HG03064 (cell line): ENCODE measurements around the gene TNFSF12.

Experiments
- ATAC-seq: cut with Tn5 transposase; IDR thresholded peaks from one replicate; pipeline ENCODE4 v1.9.1; 2021; ENCODE audit warnings: low read depth; ENCODE audit not compliant: unreplicated experiment

TNFSF12 gene, protein sequence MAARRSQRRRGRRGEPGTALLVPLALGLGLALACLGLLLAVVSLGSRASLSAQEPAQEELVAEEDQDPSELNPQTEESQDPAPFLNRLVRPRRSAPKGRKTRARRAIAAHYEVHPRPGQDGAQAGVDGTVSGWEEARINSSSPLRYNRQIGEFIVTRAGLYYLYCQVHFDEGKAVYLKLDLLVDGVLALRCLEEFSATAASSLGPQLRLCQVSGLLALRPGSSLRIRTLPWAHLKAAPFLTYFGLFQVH

DNA sequence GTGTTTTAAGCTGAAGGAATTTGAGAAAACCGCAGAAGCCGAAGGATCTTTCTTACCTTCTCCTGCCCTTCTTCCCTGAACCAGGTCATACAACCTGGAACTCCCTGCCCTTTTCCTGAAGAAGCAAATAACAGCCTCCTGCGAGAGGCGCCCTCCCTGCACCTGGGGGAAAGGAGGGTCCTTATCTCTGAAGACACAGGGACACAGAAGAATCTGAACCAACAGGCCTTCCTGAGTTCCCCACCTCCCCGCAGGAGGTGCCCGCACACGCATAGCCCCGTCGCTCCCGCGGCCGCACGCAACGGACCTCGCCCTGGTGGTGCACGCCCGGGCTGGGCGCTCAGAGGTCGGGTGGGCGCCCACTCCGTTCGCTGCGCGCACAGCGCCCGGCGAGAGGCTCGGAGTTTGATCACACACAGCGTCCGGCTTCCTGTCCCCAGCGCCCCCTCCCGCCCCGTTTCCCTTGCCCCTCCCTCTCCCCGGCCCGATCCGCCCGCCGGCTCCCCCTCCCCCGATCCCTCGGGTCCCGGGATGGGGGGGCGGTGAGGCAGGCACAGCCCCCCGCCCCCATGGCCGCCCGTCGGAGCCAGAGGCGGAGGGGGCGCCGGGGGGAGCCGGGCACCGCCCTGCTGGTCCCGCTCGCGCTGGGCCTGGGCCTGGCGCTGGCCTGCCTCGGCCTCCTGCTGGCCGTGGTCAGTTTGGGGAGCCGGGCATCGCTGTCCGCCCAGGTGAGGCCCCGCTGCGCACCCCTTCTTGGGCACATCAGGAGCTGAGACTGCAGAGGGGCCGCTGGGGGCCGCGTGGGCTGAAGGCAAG is at the start of gene TNFSF12:
TNFSF12 (plus strand) TSS at position 474 of the 816 bp plus-strand sequence; CDS start at position 570, 96 bp downstream.
- no peak for ATAC-seq

DNA sequence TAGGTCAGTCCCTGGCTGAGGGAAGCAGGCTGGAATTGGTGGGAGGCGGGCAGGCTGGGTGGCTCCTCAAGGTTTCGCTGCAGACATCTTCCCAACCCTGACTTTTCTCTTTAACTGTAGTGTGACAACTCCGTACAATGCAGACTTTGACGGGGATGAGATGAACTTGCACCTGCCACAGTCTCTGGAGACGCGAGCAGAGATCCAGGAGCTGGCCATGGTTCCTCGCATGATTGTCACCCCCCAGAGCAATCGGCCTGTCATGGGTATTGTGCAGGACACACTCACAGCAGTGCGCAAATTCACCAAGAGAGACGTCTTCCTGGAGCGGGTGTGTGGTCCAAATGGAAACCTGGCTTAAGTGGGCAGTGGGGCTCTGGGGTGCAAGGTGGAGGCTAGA is 49.7 kb upstream of the TNFSF12 start:
- ATAC-seq = no peak

- ATAC-seq = no peak
Observed at GRCh38 chr17:7501729-7502128, 47.1 kb upstream of the TNFSF12 start.

GRCh38 chr17:7502171-7502847 is 46.5 kb upstream of the TNFSF12 start:
- no peak for ATAC-seq

DNA sequence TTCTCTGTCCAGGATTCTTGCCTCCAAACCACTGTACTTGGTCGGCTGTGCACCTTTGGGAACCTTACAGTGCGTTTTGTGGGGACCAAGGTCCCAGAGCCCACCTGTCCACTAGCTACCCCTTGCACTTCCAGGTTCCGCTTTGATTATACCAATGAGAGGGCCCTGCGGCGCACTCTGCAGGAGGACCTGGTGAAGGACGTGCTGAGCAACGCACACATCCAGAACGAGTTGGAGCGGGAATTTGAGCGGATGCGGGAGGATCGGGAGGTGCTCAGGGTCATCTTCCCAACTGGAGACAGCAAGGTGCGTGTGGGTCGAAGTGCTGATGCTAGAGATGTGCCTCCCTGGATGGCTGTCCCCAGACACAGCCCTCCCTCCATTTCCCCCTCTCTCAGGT is 45.9 kb upstream of the TNFSF12 start:
- no peak for ATAC-seq

- ATAC-seq = no peak
Observed at GRCh38 chr17:7503521-7503920, 45.3 kb upstream of the TNFSF12 start.

- ATAC-seq = no peak
Observed at GRCh38 chr17:7508145-7508544, 40.7 kb upstream of the TNFSF12 start.

- no peak for ATAC-seq
Observed at GRCh38 chr17:7508846-7509245, 40.0 kb upstream of the TNFSF12 start.

GRCh38 chr17:7509937-7510336 is 38.9 kb upstream of the TNFSF12 start:
- no peak for ATAC-seq

DNA sequence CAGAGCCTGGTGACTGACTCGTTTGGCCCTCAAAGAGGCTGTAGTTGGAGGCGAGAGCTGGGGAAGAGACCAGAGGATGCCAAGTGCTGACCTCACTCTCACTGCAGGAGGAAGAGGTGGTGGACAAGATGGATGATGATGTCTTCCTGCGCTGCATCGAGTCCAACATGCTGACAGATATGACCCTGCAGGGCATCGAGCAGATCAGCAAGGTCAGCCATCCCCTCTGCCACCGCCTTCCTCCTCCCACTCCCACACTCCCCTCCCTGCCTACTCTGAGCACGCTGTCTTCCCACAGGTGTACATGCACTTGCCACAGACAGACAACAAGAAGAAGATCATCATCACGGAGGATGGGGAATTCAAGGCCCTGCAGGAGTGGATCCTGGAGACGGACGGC is 37.8 kb upstream of the TNFSF12 start:
- no peak for ATAC-seq

DNA sequence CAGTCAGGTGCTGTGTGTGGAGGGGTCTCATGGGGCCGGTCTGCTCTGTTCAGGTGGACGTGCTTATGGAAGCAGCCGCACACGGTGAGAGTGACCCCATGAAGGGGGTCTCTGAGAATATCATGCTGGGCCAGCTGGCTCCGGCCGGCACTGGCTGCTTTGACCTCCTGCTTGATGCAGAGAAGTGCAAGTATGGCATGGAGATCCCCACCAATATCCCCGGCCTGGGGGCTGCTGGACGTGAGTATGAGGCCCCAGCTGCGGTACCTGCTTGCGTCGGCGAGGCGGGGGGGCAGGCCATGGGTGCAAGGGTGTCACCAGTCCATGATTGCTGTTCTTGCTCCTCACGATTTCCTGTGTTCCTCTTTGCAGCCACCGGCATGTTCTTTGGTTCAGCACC is 36.8 kb upstream of the TNFSF12 start:
- no peak for ATAC-seq

DNA sequence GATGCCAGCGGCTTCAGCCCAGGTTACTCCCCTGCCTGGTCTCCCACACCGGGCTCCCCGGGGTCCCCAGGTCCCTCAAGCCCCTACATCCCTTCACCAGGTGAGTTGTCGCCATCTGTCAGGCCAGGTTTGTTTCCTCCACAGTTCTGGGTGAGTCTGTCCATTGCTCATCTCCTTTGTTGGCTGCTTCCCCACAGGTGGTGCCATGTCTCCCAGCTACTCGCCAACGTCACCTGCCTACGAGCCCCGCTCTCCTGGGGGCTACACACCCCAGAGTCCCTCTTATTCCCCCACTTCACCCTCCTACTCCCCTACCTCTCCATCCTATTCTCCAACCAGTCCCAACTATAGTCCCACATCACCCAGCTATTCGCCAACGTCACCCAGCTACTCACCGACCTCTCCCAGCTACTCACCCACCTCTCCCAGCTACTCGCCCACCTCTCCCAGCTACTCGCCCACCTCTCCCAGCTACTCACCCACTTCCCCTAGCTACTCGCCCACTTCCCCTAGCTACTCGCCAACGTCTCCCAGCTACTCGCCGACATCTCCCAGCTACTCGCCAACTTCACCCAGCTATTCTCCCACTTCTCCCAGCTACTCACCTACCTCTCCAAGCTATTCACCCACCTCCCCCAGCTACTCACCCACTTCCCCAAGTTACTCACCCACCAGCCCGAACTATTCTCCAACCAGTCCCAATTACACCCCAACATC is 35.9 kb upstream of the TNFSF12 start:
- ATAC-seq = no peak

DNA sequence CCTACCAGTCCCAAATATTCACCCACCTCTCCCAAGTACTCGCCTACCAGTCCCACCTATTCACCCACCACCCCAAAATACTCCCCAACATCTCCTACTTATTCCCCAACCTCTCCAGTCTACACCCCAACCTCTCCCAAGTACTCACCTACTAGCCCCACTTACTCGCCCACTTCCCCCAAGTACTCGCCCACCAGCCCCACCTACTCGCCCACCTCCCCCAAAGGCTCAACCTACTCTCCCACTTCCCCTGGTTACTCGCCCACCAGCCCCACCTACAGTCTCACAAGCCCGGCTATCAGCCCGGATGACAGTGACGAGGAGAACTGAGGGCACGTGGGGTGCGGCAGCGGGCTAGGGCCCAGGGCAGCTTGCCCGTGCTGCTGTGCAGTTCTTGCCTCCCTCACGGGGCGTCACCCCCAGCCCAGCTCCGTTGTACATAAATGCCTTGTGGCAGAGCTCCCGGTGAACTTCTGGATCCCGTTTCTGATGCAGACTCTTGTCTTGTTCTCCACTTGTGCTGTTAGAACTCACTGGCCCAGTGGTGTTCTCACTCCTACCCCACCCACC is 34.9 kb upstream of the TNFSF12 start:
- ATAC-seq = no peak

- ATAC-seq = no peak
Observed at GRCh38 chr17:7515911-7516610, 32.8 kb upstream of the TNFSF12 start.

DNA sequence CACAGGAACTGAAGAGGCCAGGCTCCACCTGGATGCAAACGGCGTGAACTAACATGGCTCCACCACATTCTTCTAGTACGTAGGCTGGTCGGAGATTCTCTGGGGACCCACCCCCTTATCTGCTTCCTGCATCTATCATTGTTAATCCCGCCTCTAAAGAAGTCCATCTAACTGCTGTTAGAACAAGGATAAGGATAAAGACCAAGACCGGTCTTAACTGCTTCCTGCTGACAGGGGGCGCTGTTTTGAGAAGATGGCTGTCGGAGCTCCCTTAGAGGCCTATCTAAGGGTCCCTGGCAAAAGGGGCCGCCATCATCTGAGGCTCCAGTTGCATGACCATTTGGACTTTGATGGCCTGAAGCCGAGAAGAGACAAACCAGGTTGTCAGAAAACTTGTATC is 25.8 kb upstream of the TNFSF12 start:
- no peak for ATAC-seq

- ATAC-seq = no peak
Observed at GRCh38 chr17:7528842-7529241, 20.0 kb upstream of the TNFSF12 start.

GRCh38 chr17:7530023-7530900 is 18.6 kb upstream of the TNFSF12 start:
- ATAC-seq = no peak

GRCh38 chr17:7538050-7538449 is 10.8 kb upstream of the TNFSF12 start:
- ATAC-seq = no peak
